OCI-LY1 (cell line): ENCODE results near the gene IFIT3.
"Not testable (repeated sequence)": the region's sequence is repeated elsewhere in the genome, so short reads cannot be mapped to it uniquely, and the experiment has no call there.

Experiments
- H2AFZ ChIP-seq: fragments of 200-600 bp; sonication (generic), shearing (Covaris generic); 2 replicates; pipeline ENCODE4 v1.6.0; 2014; ENCODE audit warnings: antibody characterized with exemption, mild to moderate bottlenecking, low read length
- H3F3A ChIP-seq: fragments of 200-600 bp; sonication (generic), shearing (Covaris generic); 2 replicates; pipeline ENCODE4 v1.6.0; 2014; ENCODE audit warnings: mild to moderate bottlenecking, antibody characterized with exemption, low read length, moderate library complexity; ENCODE audit not compliant: insufficient read depth
- H3K27ac ChIP-seq: fragments of 200-600 bp; sonication (generic); 2 replicates; pipeline ENCODE4 v1.5.1; 2014; ENCODE audit warnings: low read length, mixed run types, mild to moderate bottlenecking, low read depth; ENCODE audit not compliant: poor library complexity, severe bottlenecking
- H3K27me3 ChIP-seq: fragments of 200-600 bp; sonication (generic); 2 replicates; pipeline ENCODE4 v1.6.0; 2014; ENCODE audit warnings: antibody characterized with exemption, mild to moderate bottlenecking, low read length, moderate library complexity; ENCODE audit not compliant: insufficient read depth
- H3K36me3 ChIP-seq: fragments of 200-600 bp; sonication (generic); 2 replicates; pipeline ENCODE4 v1.6.1; 2014; ENCODE audit warnings: mild to moderate bottlenecking, antibody characterized with exemption, low read length, moderate library complexity, mixed read lengths; ENCODE audit not compliant: insufficient read depth
- H3K4me1 ChIP-seq: fragments of 200-600 bp; sonication (generic); 2 replicates; pipeline ENCODE4 v1.5.1; 2014; ENCODE audit warnings: mild to moderate bottlenecking, low read length, moderate library complexity; ENCODE audit not compliant: insufficient read depth, severe bottlenecking
- H3K4me2 ChIP-seq: fragments of 200-600 bp; sonication (generic), shearing (Covaris generic); 2 replicates; pipeline ENCODE4 v1.6.1; 2014; ENCODE audit warnings: low read length
- H3K4me3 ChIP-seq: fragments of 200-600 bp; sonication (generic); 2 replicates; pipeline ENCODE4 v1.5.1; 2014; ENCODE audit warnings: low read length, low read depth, mild to moderate bottlenecking, mixed read lengths; ENCODE audit not compliant: poor library complexity, severe bottlenecking
- H3K79me2 ChIP-seq: fragments of 200-600 bp; shearing (Covaris generic); 2 replicates; pipeline ENCODE4 v1.6.1; 2016; ENCODE audit warnings: mixed run types, low read length, mixed read lengths; ENCODE audit not compliant: insufficient read depth
- H3K9ac ChIP-seq: fragments of 200-600 bp; sonication (generic), shearing (Covaris generic); 2 replicates; pipeline ENCODE4 v1.6.1; 2014; ENCODE audit warnings: mild to moderate bottlenecking, low read length, mixed read lengths
- H3K9me2 ChIP-seq: fragments of 200-600 bp; sonication (generic), shearing (Covaris generic); 2 replicates; pipeline ENCODE4 v1.6.1; 2014; ENCODE audit warnings: low read depth, mild to moderate bottlenecking, low read length, mixed read lengths
- H3K9me3 ChIP-seq: fragments of 200-600 bp; shearing (Covaris generic); 2 replicates; pipeline ENCODE4 v1.6.1; 2014; ENCODE audit warnings: low read length, mixed read lengths
- H4K20me1 ChIP-seq: fragments of 200-600 bp; sonication (generic), shearing (Covaris generic); 2 replicates; pipeline ENCODE4 v1.6.0; 2016; ENCODE audit warnings: mild to moderate bottlenecking, low read length; ENCODE audit not compliant: insufficient read depth
- CTCF ChIP-seq: fragments of 200-600 bp; sonication (generic), shearing (Covaris generic); IDR thresholded peaks from 2 replicates; pipeline ENCODE4 v1.5.1; 2017; ENCODE audit warnings: mild to moderate bottlenecking, antibody characterized with exemption, low read length, moderate library complexity, mixed read lengths
- EZH2 ChIP-seq: fragments of 200-600 bp; sonication (generic), shearing (Covaris generic); IDR thresholded peaks from 2 replicates; pipeline ENCODE4 v1.8.0; 2017; ENCODE audit warnings: borderline replicate concordance, mixed run types, mild to moderate bottlenecking, antibody characterized with exemption, low read length, moderate library complexity, mixed read lengths

The IFIT3 gene

GRCh38 chr10:89330537-89331212 lies 2.9 kb downstream of the IFIT3 start:
- no peak overlapping the region for H3K4me3 ChIP-seq
- no peaks in the 10 kb centered on the region for H3K79me2 ChIP-seq

GRCh38 chr10:89331487-89332122 lies 3.8 kb downstream of the IFIT3 start:
- not testable (repeated sequence) for H3K4me1 ChIP-seq

More at GRCh38 chr10:89330537-89331212, 2.9 kb downstream of the IFIT3 start:
- Histone ChIP-seq H4K20me1 (no peaks in the 10 kb centered on the region), H3K27ac (no peak overlapping the region), H3K4me1 (no peaks in the 10 kb centered on the region), H3K9me2 (no peaks in the 10 kb centered on the region), H3K27me3 (no peaks in the 10 kb centered on the region), H3K9me3 (no peaks in the 10 kb centered on the region), H3K9ac (no peak overlapping the region), H3K4me2 (no peak overlapping the region), H3K36me3 (no peaks in the 10 kb centered on the region), H3F3A (no peaks in the 10 kb centered on the region), H2AFZ (no peak overlapping the region)
- TF ChIP-seq EZH2 (no peak), CTCF (no peak)

GRCh38 chr10:89332123-89332633 lies 4.4 kb downstream of the IFIT3 start:
- H3K4me1 ChIP-seq, result no peaks in the 10 kb centered on the region
- H3K9me2 ChIP-seq, result no peaks in the 10 kb centered on the region

More at GRCh38 chr10:89331487-89332122, 3.8 kb downstream of the IFIT3 start:
- H3K9me2 ChIP-seq, H3K9ac ChIP-seq, H3F3A ChIP-seq, H3K36me3 ChIP-seq, H3K4me2 ChIP-seq, H3K27me3 ChIP-seq, H3K27ac ChIP-seq, H2AFZ ChIP-seq, H3K4me3 ChIP-seq, H4K20me1 ChIP-seq, H3K79me2 ChIP-seq, H3K9me3 ChIP-seq: not testable (repeated sequence)

More at GRCh38 chr10:89332123-89332633, 4.4 kb downstream of the IFIT3 start:
- Histone ChIP-seq H3K9me3 (no peaks in the 10 kb centered on the region), H3K36me3 (no peaks in the 10 kb centered on the region), H3K27ac (no peak overlapping the region), H3K9ac (no peak overlapping the region), H2AFZ (no peak overlapping the region), H3K4me2 (no peak overlapping the region), H3F3A (no peaks in the 10 kb centered on the region), H3K79me2 (no peaks in the 10 kb centered on the region), H3K27me3 (no peaks in the 10 kb centered on the region), H4K20me1 (no peaks in the 10 kb centered on the region), H3K4me3 (no peak overlapping the region)
- TF ChIP-seq CTCF, result no peak
- no peak for TF ChIP-seq EZH2
